IMR-90 (cell line): ENCODE data around the gene ADAM12. TPM values are rescaled to one million over a fixed set of nuclear protein-coding genes. Genes with fewer than 3 reads are reported as not detected.

ENCODE experiments used
- ATAC-seq: fragments of 200-7000 bp; cut with Tn5 transposase; 2 replicates; pipeline ENCODE4 v1.9.1; 2020; ENCODE audit warnings: low read depth, mild to moderate bottlenecking, moderate library complexity
- BruUV-seq: library from RNA; stranded (reverse); fragments of 400-500 nt; replicated peaks from 2 replicates; lab custom pipeline; 2021; lab: Mats Ljungman, UMichigan
- CTCF ChIA-PET: fragments of 300-600 bp; formaldehyde crosslinking; extraction: SDS; loops from one replicate; lab custom pipeline; 2021; ENCODE audit warnings: antibody characterized with exemption; lab: Yijun Ruan, JAX
- POLR2A ChIA-PET: fragments of 300-600 bp; sonication (Branson Sonifier 250); formaldehyde crosslinking; loops from one replicate; lab custom pipeline; 2022; ENCODE audit warnings: antibody characterized with exemption; ENCODE audit not compliant: unreplicated experiment; lab: Charles Lee
- DNase-seq: peaks from one replicate; pipeline ENCODE4 v3.0.0; 2013
- H2AFZ ChIP-seq: replicated peaks from 2 replicates; pipeline ENCODE3; 2013; ENCODE audit warnings: low read length, mild to moderate bottlenecking; ENCODE audit not compliant: poor library complexity
- H2AK5ac ChIP-seq: 2 replicates; pipeline ENCODE4 v1.6.1; 2013; ENCODE audit warnings: low read depth, low read length, inconsistent platforms
- H2AK9ac ChIP-seq: replicated peaks from 2 replicates; pipeline ENCODE3; 2013; ENCODE audit warnings: mild to moderate bottlenecking, low read depth, low read length, moderate library complexity; ENCODE audit not compliant: poor library complexity
- H2BK120ac ChIP-seq: 2 replicates; pipeline ENCODE4 v1.6.1; 2013; ENCODE audit warnings: low read depth, low read length, inconsistent platforms
- H2BK15ac ChIP-seq: 3 replicates; pipeline ENCODE4 v1.6.1; 2013; ENCODE audit warnings: low read depth, low read length, inconsistent platforms
- H2BK20ac ChIP-seq: 2 replicates; pipeline ENCODE4 v1.6.1; 2013; ENCODE audit warnings: low read depth, mild to moderate bottlenecking, inconsistent platforms, low read length, moderate library complexity
- H2BK5ac ChIP-seq: 2 replicates; pipeline ENCODE4 v1.6.1; 2013; ENCODE audit warnings: mild to moderate bottlenecking, low read depth, low read length, inconsistent platforms; ENCODE audit not compliant: poor library complexity, severe bottlenecking
- H3K14ac ChIP-seq: replicated peaks from 2 replicates; pipeline ENCODE4 v1.6.1; 2013; ENCODE audit warnings: low read depth, low read length, inconsistent platforms
- H3K18ac ChIP-seq: 2 replicates; pipeline ENCODE4 v1.6.1; 2013; ENCODE audit warnings: low read depth, low read length, control low read depth
- H3K23ac ChIP-seq: 2 replicates; pipeline ENCODE4 v1.6.1; 2013; ENCODE audit warnings: low read depth, low read length, inconsistent platforms
- H3K27ac ChIP-seq: 2 replicates; pipeline ENCODE4 v1.5.1; 2013; ENCODE audit warnings: mild to moderate bottlenecking, control low read depth, low read length; ENCODE audit not compliant: insufficient read depth
- H3K27me3 ChIP-seq: 2 replicates; pipeline ENCODE4 v1.6.1; 2013; ENCODE audit warnings: low read length; ENCODE audit not compliant: control insufficient read depth, insufficient read depth
- H3K36me3 ChIP-seq: 2 replicates; pipeline ENCODE4 v1.6.1; 2013; ENCODE audit warnings: low read length, mixed read lengths; ENCODE audit not compliant: control insufficient read depth, insufficient read depth
- H3K4ac ChIP-seq: 2 replicates; pipeline ENCODE4 v1.6.1; 2013; ENCODE audit warnings: low read depth, low read length, inconsistent platforms
- H3K4me1 ChIP-seq: 2 replicates; pipeline ENCODE4 v1.6.1; 2013; ENCODE audit warnings: low read length, mixed read lengths; ENCODE audit not compliant: control insufficient read depth, insufficient read depth
- H3K4me2 ChIP-seq: 2 replicates; pipeline ENCODE4 v1.6.1; 2013; ENCODE audit warnings: low read depth, mild to moderate bottlenecking, control low read depth, low read length, moderate library complexity
- H3K4me3 ChIP-seq: 2 replicates; pipeline ENCODE4 v1.5.1; 2013; ENCODE audit warnings: low read depth, mild to moderate bottlenecking, control low read depth, low read length, moderate library complexity; ENCODE audit not compliant: insufficient read depth
- H3K56ac ChIP-seq: 2 replicates; pipeline ENCODE4 v1.6.1; 2013; ENCODE audit warnings: low read length, inconsistent platforms; ENCODE audit not compliant: insufficient read depth; ENCODE audit errors: extremely low read depth
- H3K79me1 ChIP-seq, 2 experiments: 2 replicates each; pipeline ENCODE4 v1.6.1; 2013; ENCODE audit warnings: low read length in 2 of 2, inconsistent platforms in 1 of 2, low read depth in 1 of 2
- H3K9ac ChIP-seq: 2 replicates; pipeline ENCODE4 v1.6.1; 2013; ENCODE audit warnings: low read depth, low read length, control low read depth
- H3K9me1 ChIP-seq: 2 replicates; pipeline ENCODE4 v1.6.1; 2013; ENCODE audit warnings: low read length, inconsistent platforms; ENCODE audit not compliant: insufficient read depth
- H3K9me3 ChIP-seq: 2 replicates; pipeline ENCODE4 v1.6.1; 2013; ENCODE audit warnings: low read length; ENCODE audit not compliant: control insufficient read depth, insufficient read depth
- H4K20me1 ChIP-seq: 2 replicates; pipeline ENCODE4 v1.6.1; 2013; ENCODE audit warnings: low read length, inconsistent platforms; ENCODE audit not compliant: insufficient read depth
- H4K5ac ChIP-seq: 2 replicates; pipeline ENCODE4 v1.6.1; 2013; ENCODE audit warnings: mild to moderate bottlenecking, low read depth, low read length, control low read depth
- H4K8ac ChIP-seq, 2 experiments: 2 replicates each; pipeline ENCODE4 v1.6.1; 2013; ENCODE audit warnings: low read depth in 2 of 2, low read length in 2 of 2, control low read depth in 1 of 2, inconsistent platforms in 1 of 2
- H4K91ac ChIP-seq: 2 replicates; pipeline ENCODE4 v1.6.1; 2013; ENCODE audit warnings: low read depth, low read length, inconsistent platforms; ENCODE audit not compliant: insufficient read depth
- BHLHE40 ChIP-seq: fragments of 150-350 bp; IDR thresholded peaks from 2 replicates; pipeline ENCODE4 v1.6.1; 2016; ENCODE audit warnings: mild to moderate bottlenecking, low read depth, low read length
- CEBPB ChIP-seq: IDR thresholded peaks from 2 replicates; pipeline ENCODE4 v1.6.1; 2012; ENCODE audit warnings: low read depth, low read length, improper control_type of control experiment
- CHD1 ChIP-seq: IDR thresholded peaks from 2 replicates; pipeline ENCODE4 v1.6.1; 2012; ENCODE audit warnings: low read depth, low read length, improper control_type of control experiment
- FOS ChIP-seq: fragments of 150-350 bp; IDR thresholded peaks from 2 replicates; pipeline ENCODE4 v1.6.1; 2016; ENCODE audit warnings: low read depth, low read length
- MAFK ChIP-seq: IDR thresholded peaks from 2 replicates; pipeline ENCODE4 v1.6.1; 2012; ENCODE audit warnings: low read depth, low read length, improper control_type of control experiment
- MAZ ChIP-seq: IDR thresholded peaks from 2 replicates; pipeline ENCODE4 v1.6.1; 2012; ENCODE audit warnings: low read depth, mild to moderate bottlenecking, low read length, improper control_type of control experiment, moderate library complexity, borderline replicate concordance
- MXI1 ChIP-seq: IDR thresholded peaks from 2 replicates; pipeline ENCODE4 v1.6.1; 2012; ENCODE audit warnings: low read depth, mild to moderate bottlenecking, low read length, moderate library complexity, borderline replicate concordance
- NFE2L2 ChIP-seq: fragments of 150-350 bp; IDR thresholded peaks from 2 replicates; pipeline ENCODE4 v1.6.1; 2016; ENCODE audit warnings: low read depth, mild to moderate bottlenecking, low read length
- RAD21 ChIP-seq: IDR thresholded peaks from 2 replicates; pipeline ENCODE4 v1.6.1; 2012; ENCODE audit warnings: low read length, improper control_type of control experiment
- RCOR1 ChIP-seq: IDR thresholded peaks from 2 replicates; pipeline ENCODE4 v1.6.1; 2012; ENCODE audit warnings: mild to moderate bottlenecking, low read length, improper control_type of control experiment; ENCODE audit not compliant: insufficient replicate concordance
- RFX5 ChIP-seq: IDR thresholded peaks from 2 replicates; pipeline ENCODE4 v1.8.0; 2012; ENCODE audit warnings: low read depth, mild to moderate bottlenecking, low read length, moderate library complexity
- SMC3 ChIP-seq: fragments of 150-350 bp; IDR thresholded peaks from 2 replicates; pipeline ENCODE4 v1.6.1; 2016; ENCODE audit warnings: low read depth, mild to moderate bottlenecking, antibody characterized with exemption, low read length, moderate library complexity
- WGBS, 2 experiments: methylation state at CpG; one replicate each; pipeline versions ENCODE4 v1.1.5 to v1.1.7; 2013; ENCODE audit warnings: missing lambda C conversion rate in 2 of 2; ENCODE audit not compliant: insufficient read length in 1 of 2; ENCODE audit errors: extremely low coverage in 2 of 2; 5-methylcytosine and 5-hydroxymethylcytosine counted together
- dilution Hi-C: fragments of 300-500 bp; cut with HindIII; formaldehyde crosslinking; loops from one replicate; pipeline ENCODE4 v1.14.3; 2018; ENCODE audit warnings: low sequenced_read_pairs; ENCODE audit not compliant: unreplicated experiment
- in situ Hi-C: fragments of 300-500 bp; cut with MboI; formaldehyde crosslinking; loops from 3 replicates; pipeline ENCODE4 v1.14.3; 2019; ENCODE audit warnings: low sequenced_read_pairs, inconsistent platforms, mixed read lengths
- intact Hi-C: fragments of 100-400 bp; cut with micrococcal nuclease; formaldehyde crosslinking; loops from 2 replicates; pipeline ENCODE4 v1.10.0; 2022
- polyA plus RNA-seq, 3 experiments: library from polyadenylated mRNA; depleted of rRNA; stranded (reverse); fragments of >200 nt; gene quantifications; 2 replicates each; pipeline ENCODE4 v1.2.3, GENCODE V29; 2012; ENCODE audit warnings: low replicate concordance in 1 of 3
- total RNA-seq: library from RNA; depleted of rRNA; stranded (reverse); fragments of >200 nt; gene quantifications from 2 replicates; pipeline ENCODE4 v1.2.3, GENCODE V29; 2012
- TF ChIP-seq, protein P1 (sequence below): fragments of 150-350 bp; IDR thresholded peaks from 2 replicates; pipeline ENCODE4 v1.6.1; 2016; ENCODE audit warnings: low read depth, mild to moderate bottlenecking, low read length, moderate library complexity, borderline replicate concordance
- TF ChIP-seq, protein P2 (sequence below): fragments of 150-350 bp; IDR thresholded peaks from 2 replicates; pipeline ENCODE4 v1.6.1; 2017; ENCODE audit warnings: mild to moderate bottlenecking, antibody characterized with exemption, low read length, low read depth
- TF ChIP-seq, protein P3 (sequence below): conservative IDR thresholded peaks from 2 replicates; pipeline ENCODE4 v1.5.1; 2012; ENCODE audit warnings: mild to moderate bottlenecking, low read depth, low read length, improper control_type of control experiment

Gene ADAM12
- total and polyA plus RNA-seq, 2 of the 4 experiments (the other 2 are of a cell fraction), result 9.6 to 10.2 TPM

- dilution Hi-C loops (no loop called here), in situ Hi-C loops (no loop called here), intact Hi-C loops (no loop called here)
- Histone ChIP-seq H2BK120ac (no peak overlapping the region), H3K4ac (no peak overlapping the region), H3K9me3 (no peaks in the 10 kb centered on the region; the same call in 1 of the 2 replicates), H3K27me3 (no peaks in the 10 kb centered on the region), H2BK5ac (no peak overlapping the region), H2AFZ (no peak overlapping the region), H2BK15ac (no peak overlapping the region), H3K27ac (no peak overlapping the region), H2BK20ac (no peak overlapping the region), H3K9ac (no peak overlapping the region), H3K9me1 (no peaks in the 10 kb centered on the region), H4K5ac (no peak overlapping the region), H3K18ac (no peak overlapping the region), H2AK9ac (no peak overlapping the region), H3K56ac (no peak overlapping the region), H3K79me1 (no peaks in the 10 kb centered on the region), H3K4me1 (0 out of 2 replicates have a peak, but pooled peaks cover 3% of the 10 kb centered on the region), H3K4me3 (no peak overlapping the region), H3K4me2 (no peak overlapping the region), H3K14ac (no peak overlapping the region), H4K20me1 (no peaks in the 10 kb centered on the region), H2AK5ac (no peak overlapping the region), H4K8ac (no peak overlapping the region), H3K23ac (no peak overlapping the region), H3K36me3 (no peaks in the 10 kb centered on the region), H4K91ac (no peak overlapping the region)
- ChIA-PET POLR2A (no interaction called here), CTCF (no interaction called here)
- no CpG with 5 or more reads among the region's 3 CpGs for WGBS, 2 experiments
- BruUV-seq, result no TSS peak
- ATAC-seq, result no peak
- no peak for DNase-seq
- TF ChIP-seq FOS (no peak), NFE2L2 (no peak), CEBPB (no peak), RFX5 (no peak), BHLHE40 (no peak), MAFK (no peak), MXI1 (no peak), RCOR1 (no peak), CHD1 (no peak), SMC3 (no peak), RAD21 (no peak), MAZ (no peak)
- TF ChIP-seq, protein P1, sequence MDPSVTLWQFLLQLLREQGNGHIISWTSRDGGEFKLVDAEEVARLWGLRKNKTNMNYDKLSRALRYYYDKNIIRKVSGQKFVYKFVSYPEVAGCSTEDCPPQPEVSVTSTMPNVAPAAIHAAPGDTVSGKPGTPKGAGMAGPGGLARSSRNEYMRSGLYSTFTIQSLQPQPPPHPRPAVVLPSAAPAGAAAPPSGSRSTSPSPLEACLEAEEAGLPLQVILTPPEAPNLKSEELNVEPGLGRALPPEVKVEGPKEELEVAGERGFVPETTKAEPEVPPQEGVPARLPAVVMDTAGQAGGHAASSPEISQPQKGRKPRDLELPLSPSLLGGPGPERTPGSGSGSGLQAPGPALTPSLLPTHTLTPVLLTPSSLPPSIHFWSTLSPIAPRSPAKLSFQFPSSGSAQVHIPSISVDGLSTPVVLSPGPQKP, result no peak
- TF ChIP-seq, protein P2, sequence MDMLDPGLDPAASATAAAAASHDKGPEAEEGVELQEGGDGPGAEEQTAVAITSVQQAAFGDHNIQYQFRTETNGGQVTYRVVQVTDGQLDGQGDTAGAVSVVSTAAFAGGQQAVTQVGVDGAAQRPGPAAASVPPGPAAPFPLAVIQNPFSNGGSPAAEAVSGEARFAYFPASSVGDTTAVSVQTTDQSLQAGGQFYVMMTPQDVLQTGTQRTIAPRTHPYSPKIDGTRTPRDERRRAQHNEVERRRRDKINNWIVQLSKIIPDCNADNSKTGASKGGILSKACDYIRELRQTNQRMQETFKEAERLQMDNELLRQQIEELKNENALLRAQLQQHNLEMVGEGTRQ, result no peak
- TF ChIP-seq, protein P3, sequence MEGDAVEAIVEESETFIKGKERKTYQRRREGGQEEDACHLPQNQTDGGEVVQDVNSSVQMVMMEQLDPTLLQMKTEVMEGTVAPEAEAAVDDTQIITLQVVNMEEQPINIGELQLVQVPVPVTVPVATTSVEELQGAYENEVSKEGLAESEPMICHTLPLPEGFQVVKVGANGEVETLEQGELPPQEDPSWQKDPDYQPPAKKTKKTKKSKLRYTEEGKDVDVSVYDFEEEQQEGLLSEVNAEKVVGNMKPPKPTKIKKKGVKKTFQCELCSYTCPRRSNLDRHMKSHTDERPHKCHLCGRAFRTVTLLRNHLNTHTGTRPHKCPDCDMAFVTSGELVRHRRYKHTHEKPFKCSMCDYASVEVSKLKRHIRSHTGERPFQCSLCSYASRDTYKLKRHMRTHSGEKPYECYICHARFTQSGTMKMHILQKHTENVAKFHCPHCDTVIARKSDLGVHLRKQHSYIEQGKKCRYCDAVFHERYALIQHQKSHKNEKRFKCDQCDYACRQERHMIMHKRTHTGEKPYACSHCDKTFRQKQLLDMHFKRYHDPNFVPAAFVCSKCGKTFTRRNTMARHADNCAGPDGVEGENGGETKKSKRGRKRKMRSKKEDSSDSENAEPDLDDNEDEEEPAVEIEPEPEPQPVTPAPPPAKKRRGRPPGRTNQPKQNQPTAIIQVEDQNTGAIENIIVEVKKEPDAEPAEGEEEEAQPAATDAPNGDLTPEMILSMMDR, result no peak
Measured at GRCh38 chr10:126045861-126046260, 342.4 kb downstream of the ADAM12 start.
